D721Med (cell line): ENCODE data around the gene VSX1.

Experiments
- DNase-seq: peaks from one replicate; pipeline ENCODE4 v3.0.0; 2011; ENCODE audit warnings: low spot score; ENCODE audit not compliant: insufficient read length
- FAIRE-seq: peaks from 2 replicates; lab custom pipeline; 2011; peaks lifted over from hg19 to GRCh38; lab: Jason Lieb, UNC
- TF ChIP-seq, protein P1 (sequence below): IDR thresholded peaks from 2 replicates; pipeline ENCODE4 v1.5.1; 2012; ENCODE audit warnings: mild to moderate bottlenecking, control low read depth; ENCODE audit not compliant: insufficient read depth; ENCODE audit errors: missing control alignments

Gene VSX1

DNA sequence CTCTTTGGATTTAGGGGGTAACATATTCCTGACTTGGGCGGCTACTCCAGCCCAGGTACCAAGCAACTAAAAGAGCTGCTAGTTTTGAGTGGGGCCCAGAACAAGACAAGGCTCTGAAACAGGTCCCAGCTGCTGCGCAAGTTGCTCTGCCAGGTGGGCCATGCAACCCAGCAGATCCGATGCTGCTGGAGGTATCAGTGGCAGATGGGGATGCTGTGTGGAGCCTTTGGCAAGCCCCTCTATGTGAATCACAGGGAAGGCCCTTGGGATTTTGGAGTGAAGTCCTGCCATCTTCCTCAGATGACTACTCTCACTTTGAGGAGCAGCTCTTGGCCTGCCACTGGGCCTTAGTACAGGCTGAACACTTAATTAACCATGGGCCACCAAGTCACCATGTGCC is 43.7 kb upstream of the VSX1 start:
- FAIRE-seq (no peak), DNase-seq (no peak)
- TF ChIP-seq, protein P1, sequence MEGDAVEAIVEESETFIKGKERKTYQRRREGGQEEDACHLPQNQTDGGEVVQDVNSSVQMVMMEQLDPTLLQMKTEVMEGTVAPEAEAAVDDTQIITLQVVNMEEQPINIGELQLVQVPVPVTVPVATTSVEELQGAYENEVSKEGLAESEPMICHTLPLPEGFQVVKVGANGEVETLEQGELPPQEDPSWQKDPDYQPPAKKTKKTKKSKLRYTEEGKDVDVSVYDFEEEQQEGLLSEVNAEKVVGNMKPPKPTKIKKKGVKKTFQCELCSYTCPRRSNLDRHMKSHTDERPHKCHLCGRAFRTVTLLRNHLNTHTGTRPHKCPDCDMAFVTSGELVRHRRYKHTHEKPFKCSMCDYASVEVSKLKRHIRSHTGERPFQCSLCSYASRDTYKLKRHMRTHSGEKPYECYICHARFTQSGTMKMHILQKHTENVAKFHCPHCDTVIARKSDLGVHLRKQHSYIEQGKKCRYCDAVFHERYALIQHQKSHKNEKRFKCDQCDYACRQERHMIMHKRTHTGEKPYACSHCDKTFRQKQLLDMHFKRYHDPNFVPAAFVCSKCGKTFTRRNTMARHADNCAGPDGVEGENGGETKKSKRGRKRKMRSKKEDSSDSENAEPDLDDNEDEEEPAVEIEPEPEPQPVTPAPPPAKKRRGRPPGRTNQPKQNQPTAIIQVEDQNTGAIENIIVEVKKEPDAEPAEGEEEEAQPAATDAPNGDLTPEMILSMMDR: no peak

DNA sequence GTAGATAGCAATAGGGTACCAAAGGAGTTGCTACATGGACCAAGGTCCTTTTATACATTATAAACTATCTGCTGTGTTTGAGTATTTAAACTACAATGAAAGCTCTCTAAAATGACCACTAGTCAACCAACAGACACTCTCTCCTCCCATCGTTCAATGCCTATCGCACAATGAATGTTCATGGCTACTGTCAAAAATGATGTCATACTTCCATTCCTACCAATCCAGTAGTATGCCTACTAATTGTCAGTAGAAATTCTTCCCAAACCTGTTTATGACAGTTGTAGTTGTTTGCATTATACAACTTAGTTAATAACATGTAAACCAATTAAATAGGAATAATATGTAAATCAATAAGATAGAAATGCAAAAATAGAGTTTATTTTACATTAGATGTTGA is 39.0 kb upstream of the VSX1 start:
- FAIRE-seq (no peak), DNase-seq (no peak)
- TF ChIP-seq, protein P1: no peak

DNA sequence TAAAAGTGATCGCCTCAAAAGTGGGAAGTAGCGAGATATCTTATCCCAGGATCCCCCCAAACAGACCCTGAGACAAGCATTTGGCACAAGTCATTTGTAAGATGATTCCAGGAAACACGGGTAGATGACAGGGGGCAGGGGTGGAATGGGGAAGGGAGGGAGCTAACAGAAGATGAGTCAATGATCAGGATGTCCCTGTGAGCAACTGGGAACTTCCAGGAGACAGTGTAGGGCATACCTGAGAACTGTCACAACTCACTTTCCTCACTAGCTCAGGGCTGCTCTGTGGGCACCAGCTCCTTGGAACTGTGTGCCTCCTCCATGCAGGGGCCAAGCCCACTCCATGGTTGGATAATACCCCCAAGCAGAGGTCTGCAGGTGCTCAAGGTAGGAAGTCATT is 38.5 kb upstream of the VSX1 start:
- FAIRE-seq (no peak), DNase-seq (no peak)
- TF ChIP-seq, protein P1: no peak

DNA sequence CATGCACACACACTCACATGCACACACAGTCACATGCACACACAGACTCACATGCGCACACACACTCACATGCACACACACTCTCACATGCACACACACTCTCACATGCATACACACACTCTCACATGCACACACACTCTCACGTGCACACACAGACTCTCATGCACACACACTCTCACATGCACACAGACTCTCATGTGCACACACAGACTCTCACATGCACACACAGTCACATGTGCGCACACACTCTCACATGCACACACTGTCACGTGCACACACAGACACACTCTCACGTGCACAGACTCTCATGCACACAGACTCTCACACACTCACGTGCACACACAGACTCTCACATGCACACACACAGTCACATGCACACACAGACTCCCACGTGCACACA is 36.6 kb upstream of the VSX1 start:
- FAIRE-seq: no peak
- TF ChIP-seq, protein P1: no peak

DNA sequence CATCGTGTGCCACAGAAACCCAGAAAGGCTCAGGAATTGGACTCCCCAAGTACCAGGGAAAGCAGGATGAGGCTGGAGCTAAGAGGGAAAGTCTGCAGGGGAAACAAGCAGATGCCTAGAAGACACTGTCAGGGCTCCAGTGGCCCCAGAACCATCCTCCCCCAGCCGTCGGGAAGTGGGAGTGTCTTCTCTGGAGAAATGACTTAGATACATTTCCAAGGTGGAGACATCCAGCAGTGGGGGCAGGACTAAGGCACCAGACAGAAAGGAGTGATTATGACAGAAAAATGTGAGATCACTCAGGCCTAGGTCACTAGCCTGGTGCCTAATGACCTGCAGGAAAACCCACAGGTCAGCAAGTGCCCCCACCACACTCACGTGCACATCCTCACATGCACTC is 36.0 kb upstream of the VSX1 start:
- TF ChIP-seq, protein P1: no peak
- FAIRE-seq: no peak

More for the DNA sequence above, 36.6 kb upstream of the VSX1 start:
- DNase-seq: no peak

DNA sequence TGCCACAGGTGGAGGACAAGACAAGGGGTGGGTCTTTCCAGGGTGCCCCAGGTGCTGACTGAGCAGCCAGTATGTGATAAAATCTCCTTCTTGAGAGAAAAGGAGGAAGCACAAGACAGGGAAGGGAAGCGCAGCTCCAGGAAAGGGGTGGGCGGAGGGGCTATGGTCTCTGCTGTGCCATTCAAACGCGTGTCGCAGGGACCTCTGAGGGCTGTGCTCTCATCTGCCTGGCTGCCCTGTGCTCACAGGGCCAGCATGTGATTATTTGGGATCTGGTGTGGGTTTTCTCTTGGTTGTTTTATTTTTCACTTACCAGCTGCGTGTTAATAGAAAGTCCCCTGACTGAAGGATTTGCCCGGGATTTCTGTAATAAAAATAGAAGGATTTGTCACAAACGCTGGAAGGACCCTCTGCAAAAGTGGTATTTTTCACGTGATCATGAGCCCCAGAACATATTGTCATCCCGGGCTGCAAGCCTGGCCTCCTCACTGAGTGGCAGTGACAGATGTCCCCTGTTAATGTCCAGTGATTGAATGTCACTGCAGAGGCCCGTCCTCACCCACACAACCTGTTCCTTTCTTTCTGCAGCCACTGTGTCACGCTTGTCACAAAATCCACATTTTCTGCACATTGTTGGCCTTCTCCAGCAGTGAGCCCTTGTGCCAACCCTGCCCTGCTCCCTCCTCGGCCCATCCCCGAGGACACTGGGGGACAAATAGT is 35.0 kb upstream of the VSX1 start:
- DNase-seq (no peak), FAIRE-seq (no peak)
- TF ChIP-seq, protein P1: no peak

More for the DNA sequence above, 36.0 kb upstream of the VSX1 start:
- DNase-seq: no peak

DNA sequence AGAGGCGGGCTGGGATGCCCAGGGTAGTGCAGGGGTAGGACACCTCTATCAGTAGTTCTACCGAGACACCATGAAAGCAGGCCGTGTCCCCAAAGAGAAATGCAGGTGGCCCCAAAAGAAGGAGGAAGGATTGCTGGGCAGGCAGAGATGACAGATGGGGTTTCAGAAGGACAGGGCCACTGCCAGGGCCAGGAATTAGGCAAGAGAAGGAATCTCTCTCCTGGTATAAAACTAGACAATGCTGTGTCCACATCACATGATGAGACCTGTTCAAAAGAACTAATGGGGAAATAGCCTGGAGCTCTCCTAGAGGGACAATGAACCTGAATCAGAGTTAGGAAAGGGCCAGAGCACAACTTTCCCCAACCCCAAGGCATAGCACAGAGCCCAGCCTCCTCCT is 21.6 kb upstream of the VSX1 start:
- TF ChIP-seq, protein P1: no peak
- FAIRE-seq (no peak), DNase-seq (no peak)
